ENCODE measurements around the gene PGAM2.

Gene PGAM2

GRCh38 chr7:44103566-44103922 lies 38.2 kb upstream of the PGAM2 start:
- DNase-seq (ENCODE audit: low spot score) = no peak

- no peak for DNase-seq (ENCODE audit: low spot score)
Observed at GRCh38 chr7:44102846-44103565, 37.6 kb upstream of the PGAM2 start.

GRCh38 chr7:44101966-44102845 lies 36.8 kb upstream of the PGAM2 start:
- no peak for DNase-seq (ENCODE audit: low spot score)

DNA sequence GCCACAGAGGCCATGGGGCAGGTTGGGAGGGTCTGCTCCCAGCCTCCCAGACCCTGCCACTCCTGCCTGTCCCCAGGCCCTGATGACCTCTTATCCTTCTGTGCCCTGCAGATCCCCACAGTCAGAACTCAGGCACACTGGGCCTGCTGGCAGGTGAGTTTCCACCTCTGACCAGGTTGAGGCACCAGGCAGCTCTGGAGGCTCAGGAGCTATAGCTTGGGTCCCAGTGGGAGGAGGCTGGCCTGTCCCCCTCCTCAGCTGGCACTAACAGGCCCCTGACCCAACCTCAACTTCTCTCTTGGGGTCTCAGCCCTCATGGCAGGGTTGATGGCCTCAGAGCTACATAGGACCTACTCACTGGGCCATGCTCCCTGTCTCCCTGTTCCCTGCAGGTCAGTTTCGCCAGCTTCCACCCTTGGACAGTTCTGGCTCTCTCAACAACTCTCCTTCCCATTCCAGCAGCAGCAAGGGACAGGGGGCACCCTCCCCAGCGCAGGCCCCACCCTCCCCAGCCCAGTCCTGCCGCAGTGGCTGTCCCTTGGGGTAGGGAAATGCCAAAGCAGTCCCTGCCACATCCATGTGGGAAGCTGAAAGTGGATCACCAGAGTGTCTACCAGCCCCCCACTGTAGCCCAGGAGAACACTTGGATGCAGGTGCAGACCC lies 36.1 kb upstream of the PGAM2 start:
- no peak for DNase-seq (ENCODE audit: low spot score)

- DNase-seq (ENCODE audit: low spot score) = no peak
Observed at GRCh38 chr7:44100458-44101302, 35.3 kb upstream of the PGAM2 start.

GRCh38 chr7:44099669-44100068 lies 34.3 kb upstream of the PGAM2 start:
- no peak for DNase-seq (ENCODE audit: low spot score)

GRCh38 chr7:44098092-44099068 lies 33.0 kb upstream of the PGAM2 start:
- DNase-seq (ENCODE audit: low spot score) = no peak

DNA sequence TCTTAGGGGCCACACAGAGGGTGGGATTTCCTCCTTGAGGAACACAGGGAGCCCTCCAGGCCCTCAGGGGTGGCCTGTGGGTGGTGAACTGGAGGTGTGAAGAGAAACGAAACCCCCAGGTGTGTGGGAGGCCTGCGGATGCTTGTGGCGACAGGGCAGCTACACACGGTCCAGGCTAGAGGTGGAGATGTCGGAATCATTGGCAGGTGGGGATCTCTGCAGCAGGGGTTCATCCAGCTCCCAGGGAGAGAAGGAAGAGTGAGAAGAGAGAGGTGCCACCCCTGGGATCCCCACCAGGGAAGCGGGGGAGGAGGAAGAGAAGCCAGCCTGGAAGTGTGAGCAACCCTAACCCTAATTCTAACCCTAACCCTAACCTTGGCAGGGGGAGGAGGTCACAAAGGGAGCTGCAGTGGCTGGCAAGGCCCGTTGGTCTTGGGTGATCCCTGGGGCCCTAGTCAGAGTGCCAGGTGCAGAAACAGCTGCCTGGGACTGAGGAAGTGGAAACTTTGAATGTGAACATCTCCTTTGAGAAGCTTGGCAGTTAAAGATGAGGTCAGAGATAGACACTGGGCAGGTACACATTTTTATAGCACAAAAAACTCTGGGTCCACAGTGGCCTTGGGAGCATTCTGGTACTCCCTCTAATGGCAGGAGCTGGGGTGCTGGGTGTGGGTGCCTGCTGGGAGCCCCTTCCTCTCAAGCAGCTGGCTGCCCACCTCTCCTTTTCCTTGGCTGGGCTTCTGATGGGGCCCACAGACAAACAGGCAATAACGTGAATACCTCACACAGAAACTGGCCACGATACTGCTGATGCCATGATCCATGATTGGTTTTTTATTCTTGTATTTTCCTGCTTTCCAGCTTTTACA lies 31.9 kb upstream of the PGAM2 start:
- no peak for DNase-seq (ENCODE audit: low spot score)

- no peak for DNase-seq (ENCODE audit: low spot score)
Observed at GRCh38 chr7:44096326-44096881, 31.0 kb upstream of the PGAM2 start.

GRCh38 chr7:44095781-44096180 lies 30.4 kb upstream of the PGAM2 start:
- no peak for DNase-seq (ENCODE audit: low spot score)

GRCh38 chr7:44094883-44095592 lies 29.7 kb upstream of the PGAM2 start:
- DNase-seq (ENCODE audit: low spot score) = no peak

GRCh38 chr7:44094365-44094764 lies 29.0 kb upstream of the PGAM2 start:
- DNase-seq (ENCODE audit: low spot score) = no peak

- no peak for DNase-seq (ENCODE audit: low spot score)
Observed at GRCh38 chr7:44093102-44093641, 27.8 kb upstream of the PGAM2 start.

DNA sequence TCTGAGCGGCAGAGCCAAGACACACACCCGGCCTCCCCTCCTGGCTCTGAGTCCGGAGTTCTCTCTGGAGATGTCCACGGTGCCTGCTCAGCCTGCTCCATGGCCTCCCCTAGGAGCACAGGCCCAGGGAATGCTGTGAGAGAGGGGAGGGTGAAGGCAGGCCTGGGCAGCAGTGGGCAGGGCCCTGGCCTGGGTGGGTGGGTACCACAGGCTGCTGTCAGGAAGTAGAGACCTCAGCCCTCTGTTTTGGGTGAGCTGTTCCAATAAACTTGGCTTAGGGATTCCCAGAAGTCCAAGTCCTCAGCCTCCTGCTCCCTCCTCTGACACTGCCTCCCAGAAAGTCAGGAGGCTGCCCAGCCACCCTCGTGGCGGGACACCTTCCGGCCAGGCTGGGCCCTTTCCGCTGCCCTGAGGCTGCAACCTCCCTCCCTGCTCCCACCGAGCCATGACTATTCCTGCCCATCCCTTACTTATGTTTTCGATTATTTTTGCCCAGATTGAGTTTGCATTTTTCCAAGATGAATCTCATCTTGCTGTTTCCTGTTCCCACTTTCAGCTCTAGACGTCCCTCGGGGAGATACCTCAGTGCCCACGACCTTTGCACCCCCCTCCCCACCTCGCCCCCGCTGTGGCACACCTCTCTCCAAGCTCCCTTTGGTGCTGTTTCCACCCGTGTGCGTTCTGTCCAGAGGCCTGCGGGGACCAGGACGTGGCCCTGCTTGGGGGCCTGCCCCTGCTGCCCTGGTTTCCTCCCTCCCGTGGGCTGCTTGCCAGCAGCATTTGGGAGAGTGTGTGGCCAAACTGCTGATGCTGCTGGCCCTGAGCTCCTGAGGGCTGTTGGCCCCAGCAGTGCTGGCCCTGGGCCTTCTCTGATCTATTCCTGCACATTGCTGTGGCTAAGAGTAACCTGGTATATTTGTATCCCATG lies 22.8 kb upstream of the PGAM2 start:
- no peak for DNase-seq (ENCODE audit: low spot score)

GRCh38 chr7:44086627-44087026 lies 21.3 kb upstream of the PGAM2 start:
- no peak for DNase-seq (ENCODE audit: low spot score)

GRCh38 chr7:44085546-44085945 lies 20.2 kb upstream of the PGAM2 start:
- no peak for DNase-seq (ENCODE audit: low spot score)

- no peak for DNase-seq (ENCODE audit: low spot score)
Observed at GRCh38 chr7:44084701-44085100, 19.3 kb upstream of the PGAM2 start.

All from HuH-7 (cell line).